Activated gamma-delta T cell treated with Interleukin-2 at 50 U/mL for 16 hours (primary cell): ENCODE results near the gene RALGAPA2.

Source experiments
- DNase-seq: peaks from one replicate; pipeline ENCODE4 v3.0.0-alpha.2; 2020

The RALGAPA2 gene

DNA sequence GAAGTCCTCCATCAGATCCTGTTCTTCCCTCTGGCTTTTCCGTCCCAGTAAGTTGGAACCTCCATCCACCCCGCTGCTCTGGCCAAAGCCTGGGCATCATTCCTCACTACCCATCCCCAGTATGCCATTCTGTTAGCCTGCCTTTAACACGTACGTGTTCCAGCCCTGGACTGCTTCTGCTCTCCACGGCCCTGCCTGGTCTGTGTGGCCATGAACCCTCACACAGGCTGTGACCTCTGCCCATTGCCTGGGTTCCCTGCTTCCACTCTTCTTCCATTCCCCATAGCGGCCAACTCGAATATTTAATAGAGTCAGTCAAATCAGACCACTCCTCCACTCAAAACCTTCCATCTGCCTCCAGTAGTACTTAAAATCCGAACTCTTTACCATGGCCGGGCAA is 29.4 kb downstream of the RALGAPA2 start:
- no peak for DNase-seq

GRCh38 chr20:20680991-20681508 is 31.4 kb downstream of the RALGAPA2 start:
- DNase-seq = no peak

- no peak for DNase-seq
These were observed 33.1 kb downstream of the RALGAPA2 start for GRCh38 chr20:20679316-20679715.

DNA sequence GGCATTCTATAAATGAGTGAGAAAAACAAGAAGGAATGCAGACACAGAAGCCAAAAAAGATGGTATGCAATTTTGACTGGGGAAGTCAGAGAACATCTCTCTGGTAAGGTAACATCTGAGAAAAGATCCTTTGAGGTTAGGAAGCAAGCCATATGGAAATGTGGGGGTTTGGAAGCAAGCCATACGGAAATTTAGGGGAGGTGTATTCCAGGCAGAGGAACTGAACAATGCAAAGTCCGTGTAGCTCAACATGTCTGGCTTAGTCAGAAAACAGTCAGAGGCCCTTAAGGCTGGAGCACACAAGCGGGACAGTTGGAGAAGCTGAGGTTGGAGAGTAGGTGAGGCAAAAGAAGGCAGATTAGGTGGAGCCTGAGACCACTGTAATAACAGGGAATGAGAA is 35.3 kb downstream of the RALGAPA2 start:
- DNase-seq = no peak

- no peak for DNase-seq
These were observed 43.8 kb downstream of the RALGAPA2 start for GRCh38 chr20:20668639-20669038.

- DNase-seq = no peak
These were observed 46.1 kb downstream of the RALGAPA2 start for GRCh38 chr20:20666359-20666758.

DNA sequence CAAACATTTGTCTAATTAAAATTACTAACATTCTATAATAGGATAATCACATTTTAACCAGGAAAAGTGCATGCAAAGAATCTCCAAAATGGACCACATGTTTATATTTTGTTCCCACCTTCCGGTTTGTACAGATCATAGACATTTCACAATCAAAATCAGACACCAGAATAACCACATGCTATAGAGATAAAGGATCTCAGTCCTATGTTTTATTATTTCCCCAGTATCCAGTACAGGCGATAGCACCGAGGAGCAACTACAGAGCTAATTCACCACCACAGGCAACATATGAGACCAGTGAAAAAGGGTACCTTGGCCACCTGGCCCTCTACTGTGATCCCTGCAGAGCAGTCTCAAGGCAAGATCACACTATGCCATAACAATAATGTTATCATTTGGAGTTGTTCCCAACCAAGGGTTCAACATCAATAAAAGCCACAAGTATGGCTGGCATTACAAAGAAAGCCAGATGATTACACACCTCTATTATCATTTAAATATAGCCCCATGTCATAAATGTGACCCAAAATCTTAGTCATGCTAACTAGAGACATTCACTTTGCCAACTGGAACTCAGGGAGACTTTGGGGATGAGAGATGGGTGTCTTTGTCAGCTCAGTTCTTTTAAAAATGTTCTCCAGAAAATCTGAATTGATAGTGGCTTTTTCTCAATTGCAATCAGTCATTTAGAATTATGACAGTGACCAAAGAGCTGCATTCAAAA is 46.7 kb downstream of the RALGAPA2 start:
- no peak for DNase-seq

DNA sequence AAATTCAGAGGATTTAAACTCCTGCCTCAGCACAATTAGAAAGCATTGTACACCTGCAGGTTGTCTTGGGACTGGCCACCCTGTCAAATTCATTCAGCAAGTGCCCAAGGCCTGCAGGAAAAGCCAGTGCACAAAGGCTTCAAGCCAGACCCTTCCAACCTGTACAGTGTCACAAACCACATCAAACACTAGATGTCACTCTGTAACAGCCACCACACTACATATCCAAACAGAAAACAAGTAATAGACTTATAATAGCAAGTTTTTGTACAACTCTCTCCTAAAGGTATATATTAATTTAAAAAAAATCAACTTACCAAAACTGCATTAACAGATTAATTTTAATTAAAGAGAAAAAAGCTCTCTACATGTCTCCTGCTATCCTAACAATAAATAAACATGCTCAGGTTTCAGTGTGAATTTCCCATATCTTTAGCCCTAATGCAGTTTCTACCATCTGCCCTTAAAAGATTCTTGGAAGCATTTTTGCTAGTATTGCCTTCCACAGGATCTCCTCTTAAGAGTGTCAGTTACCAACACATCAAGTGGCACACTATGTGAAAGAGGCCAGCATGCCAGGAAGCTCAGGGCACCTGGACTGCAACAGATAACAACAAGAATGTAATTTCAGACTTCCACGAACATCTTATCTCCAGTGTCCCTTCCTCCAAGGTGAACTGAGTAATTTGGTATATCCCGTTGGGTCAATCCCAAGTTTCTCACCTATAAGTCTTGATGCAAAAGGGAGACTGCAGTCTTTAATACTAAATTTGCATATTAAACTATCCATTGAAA is 47.5 kb downstream of the RALGAPA2 start:
- DNase-seq = no peak

- DNase-seq = no peak
These were observed 48.6 kb downstream of the RALGAPA2 start for GRCh38 chr20:20663841-20664240.

- DNase-seq = no peak
These were observed 53.5 kb downstream of the RALGAPA2 start for GRCh38 chr20:20658871-20659431.

DNA sequence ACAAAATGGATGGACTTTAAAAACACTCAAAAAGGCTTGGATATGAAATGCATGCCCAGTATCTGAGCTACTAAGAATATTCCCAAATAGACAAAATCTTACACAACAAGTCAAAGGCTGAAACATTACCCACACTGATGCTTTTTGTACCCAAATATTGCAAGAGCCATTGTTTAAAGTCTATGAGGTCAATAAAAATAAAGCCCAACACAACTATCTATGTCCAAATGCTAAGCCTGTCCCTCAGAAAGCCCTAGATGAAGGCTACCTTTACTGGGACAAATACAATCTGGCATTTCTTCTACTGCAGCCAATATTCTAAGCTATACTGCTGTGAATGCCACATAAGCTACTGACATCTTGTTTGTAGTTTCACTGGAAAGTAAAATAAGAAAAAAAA is 54.3 kb downstream of the RALGAPA2 start:
- no peak for DNase-seq

DNA sequence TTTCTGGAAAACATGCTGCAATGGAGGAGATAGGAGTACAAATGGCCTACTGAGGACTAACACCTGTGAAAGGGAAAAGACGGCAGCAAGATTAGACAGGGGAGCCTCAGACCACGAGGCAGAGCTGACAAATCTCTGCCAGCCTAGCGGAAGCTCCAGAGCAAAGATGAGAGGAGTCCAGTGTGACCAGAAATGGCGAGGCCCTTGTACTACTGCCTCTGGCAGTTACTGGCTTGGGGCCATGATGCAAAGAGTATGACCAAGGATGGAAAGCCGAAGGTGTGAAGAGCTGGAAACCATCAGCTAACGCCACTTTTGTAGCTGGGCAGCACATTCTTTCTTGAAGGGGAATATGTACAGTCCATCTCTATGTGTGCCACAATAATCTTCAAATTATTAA is 55.4 kb downstream of the RALGAPA2 start:
- DNase-seq = no peak

DNA sequence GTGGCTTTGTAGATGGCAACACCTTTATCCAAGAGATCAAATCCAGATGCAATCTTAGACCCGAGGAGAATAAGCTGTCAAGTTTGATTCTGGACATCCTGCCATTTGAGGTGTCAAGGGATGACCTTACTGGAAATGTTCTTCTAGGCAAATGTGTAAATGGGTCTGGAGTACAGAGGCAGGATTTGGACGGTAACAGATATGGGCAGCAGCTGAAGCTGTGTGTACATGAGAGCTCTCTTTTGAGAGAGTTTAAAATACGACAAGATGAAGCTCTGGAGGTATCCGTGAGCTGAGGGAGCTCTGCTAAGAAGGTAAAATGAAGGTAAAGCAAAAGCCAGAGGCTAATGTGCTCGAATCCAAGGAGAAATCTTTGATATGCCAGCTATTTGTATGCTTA is 56.6 kb downstream of the RALGAPA2 start:
- DNase-seq = no peak

DNA sequence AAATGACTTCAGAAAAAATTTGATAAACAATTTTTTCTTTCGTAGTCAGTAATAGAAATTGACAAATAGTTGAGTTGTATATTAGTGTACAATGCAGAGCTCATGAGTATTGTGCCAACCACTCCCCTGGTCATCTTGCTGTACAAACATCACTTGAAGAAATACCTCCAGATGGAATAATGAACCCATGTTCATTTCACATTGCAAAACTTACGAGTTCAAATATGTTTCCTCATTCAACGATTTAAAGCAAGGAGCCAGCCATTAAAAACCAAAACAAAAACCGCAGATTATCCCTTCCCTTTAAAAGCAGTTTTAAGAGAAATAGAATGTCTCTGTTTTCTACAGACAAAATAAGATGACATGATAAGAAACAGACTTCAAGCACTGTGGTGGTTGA is 62.5 kb downstream of the RALGAPA2 start:
- no peak for DNase-seq

DNA sequence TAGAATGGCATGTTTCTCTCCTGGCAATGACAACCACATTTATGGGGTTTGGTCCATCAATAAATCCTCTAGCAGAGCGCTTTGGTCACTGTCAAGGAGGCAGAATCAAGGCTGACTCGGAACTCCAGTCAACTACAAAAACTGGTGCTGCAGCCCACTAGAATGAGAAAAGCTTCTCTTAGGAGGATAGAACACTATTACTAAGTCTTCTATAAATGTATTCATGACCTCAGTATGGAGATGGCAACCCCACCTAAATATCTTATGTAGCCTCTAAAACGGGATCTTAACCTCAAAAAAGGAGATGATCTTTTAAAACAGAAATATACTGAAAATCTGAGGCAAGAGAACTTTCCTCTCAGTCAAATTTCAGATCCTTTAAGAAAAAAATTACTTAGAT is 68.5 kb downstream of the RALGAPA2 start:
- no peak for DNase-seq

GRCh38 chr20:20641783-20642182 is 70.7 kb downstream of the RALGAPA2 start:
- DNase-seq = no peak

GRCh38 chr20:20638878-20639277 is 73.6 kb downstream of the RALGAPA2 start:
- DNase-seq = no peak

DNA sequence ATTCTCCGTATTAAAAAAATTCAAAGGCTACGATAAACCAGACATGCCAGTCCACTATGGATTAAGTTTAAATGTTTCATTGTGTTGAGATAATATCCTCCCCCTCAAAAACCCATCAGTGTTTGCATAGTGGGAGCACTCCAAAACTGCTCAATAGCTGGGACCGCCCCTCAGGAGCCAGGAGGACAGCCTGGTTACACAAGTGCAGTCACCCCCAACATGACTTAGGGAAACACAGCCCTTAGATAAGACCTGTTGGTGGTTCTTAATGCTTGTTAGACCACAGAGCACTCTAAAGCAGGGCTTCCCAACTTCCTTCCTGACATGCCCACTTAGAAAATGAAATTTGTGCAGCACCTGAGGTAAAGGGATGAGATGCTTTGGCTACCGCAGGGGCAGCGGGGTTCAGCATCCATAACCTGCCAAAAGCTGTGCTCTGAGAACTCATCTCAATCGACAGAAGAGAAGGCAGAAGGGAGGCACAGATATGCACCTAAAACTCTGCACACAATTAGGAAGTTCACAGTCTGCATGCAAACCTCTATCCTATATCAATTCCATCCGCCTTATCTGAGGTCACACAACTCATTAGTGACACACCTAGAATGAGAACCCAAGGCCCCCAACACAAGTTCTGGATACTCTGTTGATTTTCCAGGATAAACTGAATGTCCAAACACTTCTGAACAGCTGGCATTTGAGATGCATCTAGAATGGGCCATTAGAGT is 74.3 kb downstream of the RALGAPA2 start:
- DNase-seq = no peak

GRCh38 chr20:20635006-20635405 is 77.4 kb downstream of the RALGAPA2 start:
- DNase-seq = no peak

- DNase-seq = no peak
These were observed 79.8 kb downstream of the RALGAPA2 start for GRCh38 chr20:20632644-20633043.

DNA sequence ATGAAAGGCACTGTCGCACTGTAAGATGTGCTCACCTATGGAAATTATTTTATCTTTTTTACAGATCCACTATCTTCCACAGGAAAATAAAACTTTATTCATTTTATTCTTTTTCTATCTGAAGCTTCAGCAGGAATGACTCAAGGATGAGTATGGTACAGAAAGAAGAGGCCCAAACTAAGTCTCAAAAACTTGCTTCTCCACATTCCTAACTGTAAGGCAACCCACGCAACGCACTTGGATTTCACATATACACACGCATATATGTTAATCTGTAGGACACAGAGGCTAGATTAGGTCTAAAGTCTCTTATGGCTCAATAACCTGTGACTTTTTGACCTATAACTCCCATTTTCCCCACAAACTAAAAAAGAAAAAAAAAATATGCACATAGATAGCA is 81.9 kb downstream of the RALGAPA2 start:
- no peak for DNase-seq

DNA sequence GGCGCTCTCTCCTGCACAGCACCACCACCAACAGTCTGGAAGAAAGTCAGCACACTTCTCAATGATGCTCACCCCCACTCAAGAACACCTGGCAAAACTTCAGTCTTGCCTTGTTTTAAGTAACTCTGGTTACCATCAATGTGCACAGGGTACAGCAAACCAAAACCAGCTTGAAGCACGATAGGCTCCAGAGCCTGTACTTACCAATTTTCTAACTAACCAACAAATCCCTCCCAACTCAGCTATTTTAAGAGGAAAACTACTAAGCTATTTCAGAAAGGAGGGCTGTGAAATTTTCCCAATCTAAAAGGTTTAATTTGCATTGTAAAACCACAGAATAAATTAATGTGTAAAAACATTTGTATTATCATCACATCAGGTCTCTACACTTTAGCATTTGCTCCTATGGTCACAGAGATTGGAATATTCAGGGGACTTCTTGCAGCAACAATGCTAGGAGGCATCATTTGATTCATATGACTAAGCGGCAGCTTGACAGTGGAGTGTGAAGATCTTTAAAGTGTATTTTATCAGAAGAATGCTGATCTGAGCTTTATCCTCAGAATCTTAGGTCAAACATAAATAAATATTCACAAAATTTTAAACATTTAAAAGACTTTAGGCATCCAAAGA is 82.8 kb downstream of the RALGAPA2 start:
- no peak for DNase-seq

GRCh38 chr20:20628314-20628713 is 84.1 kb downstream of the RALGAPA2 start:
- no peak for DNase-seq
